Activated naive CD8-positive, alpha-beta T cell (primary cell): ENCODE data around the gene EYS.

Source experiments
- H3K27ac Mint-ChIP-seq: one replicate; pipeline ENCODE4 v1.8.0; 2021; ENCODE audit warnings: mixed read lengths
- H3K27me3 Mint-ChIP-seq: one replicate; pipeline ENCODE4 v1.8.0; 2021; ENCODE audit warnings: mixed read lengths
- H3K36me3 Mint-ChIP-seq: one replicate; pipeline ENCODE4 v1.8.0; 2021; ENCODE audit warnings: mixed read lengths
- H3K4me1 Mint-ChIP-seq: one replicate; pipeline ENCODE4 v1.8.0; 2021; ENCODE audit warnings: low read depth, mixed read lengths
- H3K4me3 Mint-ChIP-seq: one replicate; pipeline ENCODE4 v1.8.0; 2021; ENCODE audit warnings: mild to moderate bottlenecking, mixed read lengths
- H3K9me3 Mint-ChIP-seq: one replicate; pipeline ENCODE4 v1.8.0; 2021; ENCODE audit warnings: low read depth, mixed read lengths

Gene EYS

DNA sequence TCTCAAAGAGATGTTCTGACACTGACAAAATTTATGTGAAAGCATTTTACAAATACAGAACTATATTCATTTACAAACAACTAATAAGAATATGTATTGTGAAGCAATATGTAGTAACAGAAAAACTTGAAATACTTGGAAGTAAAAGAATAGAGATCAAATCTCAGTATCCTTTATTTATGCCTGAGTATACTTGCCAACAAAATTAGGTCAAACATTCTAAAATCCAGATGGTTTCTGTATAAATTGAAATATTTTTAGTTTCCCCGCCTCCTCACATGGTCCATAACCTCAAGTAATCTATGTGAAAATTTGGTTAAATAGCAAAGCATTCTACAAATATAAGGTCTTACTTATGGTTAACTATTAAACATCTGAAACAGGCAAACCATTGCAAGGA, 545.4 kb downstream of the EYS start:
- H3K36me3 Mint-ChIP-seq: no peaks in the 10 kb centered on the region
- no peaks in the 10 kb centered on the region for H3K27me3 Mint-ChIP-seq
- H3K27ac Mint-ChIP-seq: no peak overlapping the region
- no peaks in the 10 kb centered on the region for H3K4me1 Mint-ChIP-seq
- H3K9me3 Mint-ChIP-seq: peaks cover 21% of the 10 kb centered on the region
- no peak overlapping the region for H3K4me3 Mint-ChIP-seq

DNA sequence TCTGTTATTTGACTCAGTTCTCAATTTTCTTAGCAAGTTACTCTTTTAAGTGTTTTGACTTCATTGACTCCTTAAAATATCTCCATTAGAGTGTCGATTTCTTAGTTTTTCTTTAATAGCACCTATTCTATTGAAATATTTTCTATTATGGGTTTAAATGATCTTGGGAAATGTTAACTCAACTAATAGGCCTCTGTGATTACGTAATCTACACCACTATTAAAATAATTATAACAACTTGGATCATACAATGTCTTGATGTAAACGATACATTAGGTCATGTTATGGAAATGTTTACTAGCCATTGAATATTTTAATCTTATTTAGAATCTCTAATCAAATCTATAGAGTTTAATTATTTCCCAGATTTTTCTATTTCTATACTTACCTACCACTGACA, 550.0 kb downstream of the EYS start:
- Mint-ChIP-seq H3K9me3 (peaks cover 25% of the 10 kb centered on the region), H3K4me1 (no peaks in the 10 kb centered on the region), H3K4me3 (no peak overlapping the region), H3K27me3 (no peaks in the 10 kb centered on the region), H3K36me3 (no peaks in the 10 kb centered on the region), H3K27ac (no peak overlapping the region)

DNA sequence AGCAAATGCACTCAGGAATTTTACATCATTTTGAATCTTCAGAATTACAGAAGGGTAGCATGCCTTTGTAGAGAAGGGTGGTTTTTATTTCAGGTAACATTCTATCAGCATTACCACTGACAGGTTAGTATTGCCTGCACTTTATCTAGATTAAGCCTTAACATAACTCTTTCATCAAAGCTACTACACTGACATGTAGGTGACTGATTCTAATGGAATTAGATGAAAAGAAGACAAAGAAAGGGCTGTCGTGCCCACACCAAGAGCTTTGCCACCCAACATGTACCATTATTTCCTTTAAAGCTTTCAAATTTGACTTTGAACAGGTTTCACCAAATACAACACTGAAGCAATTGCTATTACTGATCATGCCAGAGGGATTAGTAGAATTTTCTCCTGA, 551.9 kb downstream of the EYS start:
- Mint-ChIP-seq H3K36me3 (no peaks in the 10 kb centered on the region), H3K9me3 (peaks cover 21% of the 10 kb centered on the region), H3K4me3 (no peak overlapping the region), H3K4me1 (no peaks in the 10 kb centered on the region), H3K27me3 (no peaks in the 10 kb centered on the region), H3K27ac (no peak overlapping the region)

DNA sequence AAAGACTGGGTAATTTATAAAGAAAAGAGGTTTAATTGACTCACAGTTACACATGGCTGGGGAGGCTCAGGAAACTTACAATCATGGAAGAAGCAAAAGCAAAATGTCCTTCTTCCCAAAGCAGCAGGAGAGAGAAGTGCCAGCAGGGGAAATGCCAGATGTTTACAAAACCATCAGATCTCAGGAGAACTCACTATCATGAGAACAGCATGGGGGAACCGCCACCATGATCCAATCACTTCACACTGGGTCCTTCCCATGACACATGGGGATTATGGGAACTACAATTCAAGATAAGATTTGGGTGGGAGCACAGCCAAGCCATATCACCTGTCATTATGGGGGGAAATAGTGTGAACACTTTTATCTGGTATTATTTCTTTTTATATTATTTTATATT, 557.2 kb downstream of the EYS start:
- Mint-ChIP-seq H3K9me3 (peaks cover 19% of the 10 kb centered on the region), H3K36me3 (no peaks in the 10 kb centered on the region), H3K4me1 (no peaks in the 10 kb centered on the region), H3K27me3 (no peaks in the 10 kb centered on the region), H3K4me3 (no peak overlapping the region), H3K27ac (no peak overlapping the region)

DNA sequence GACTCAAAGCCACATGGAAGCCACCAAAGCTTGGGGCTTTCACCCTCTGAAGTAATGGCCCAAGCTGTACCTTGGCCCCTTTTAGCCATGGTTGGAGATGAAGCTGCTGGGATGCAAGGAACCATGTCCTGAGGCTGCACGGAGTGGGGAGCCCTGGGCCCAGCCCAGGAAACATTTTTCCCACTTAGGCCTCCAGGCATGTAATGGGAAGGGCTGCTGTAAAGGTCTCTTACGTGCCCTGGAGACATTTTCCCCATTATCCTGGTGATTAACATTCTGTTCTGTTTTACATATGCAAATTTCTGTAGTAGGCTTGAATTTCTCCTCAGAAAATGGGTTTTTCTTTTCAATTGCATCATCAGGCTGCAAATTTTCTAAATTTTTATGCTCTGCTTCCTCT, 558.2 kb downstream of the EYS start:
- H3K4me1 Mint-ChIP-seq: no peaks in the 10 kb centered on the region
- H3K9me3 Mint-ChIP-seq: peaks cover 19% of the 10 kb centered on the region
- H3K4me3 Mint-ChIP-seq: no peak overlapping the region
- H3K27ac Mint-ChIP-seq: no peak overlapping the region
- no peaks in the 10 kb centered on the region for H3K27me3 Mint-ChIP-seq
- H3K36me3 Mint-ChIP-seq: no peaks in the 10 kb centered on the region

DNA sequence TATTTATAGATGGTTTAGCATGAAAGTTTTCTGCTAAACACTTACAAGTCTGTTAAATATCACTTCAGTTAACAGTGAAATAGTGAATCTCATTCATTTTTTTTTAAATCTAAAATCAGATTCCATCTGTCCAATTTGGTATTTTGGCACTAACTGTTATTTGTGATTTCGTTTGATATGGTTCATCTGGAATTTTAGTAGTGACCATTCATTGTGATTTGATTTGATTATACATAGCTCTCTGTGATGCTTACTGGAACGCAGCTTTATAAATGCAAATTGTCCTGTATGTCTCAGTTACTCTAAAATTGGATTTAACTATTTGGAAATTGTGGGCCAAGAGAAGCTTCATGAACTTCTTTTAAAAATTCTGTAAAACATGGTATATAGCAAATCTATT, 571.5 kb downstream of the EYS start:
- no peak overlapping the region for H3K27ac Mint-ChIP-seq
- no peaks in the 10 kb centered on the region for H3K36me3 Mint-ChIP-seq
- H3K4me3 Mint-ChIP-seq: no peak overlapping the region
- no peaks in the 10 kb centered on the region for H3K27me3 Mint-ChIP-seq
- peaks cover 29% of the 10 kb centered on the region for H3K9me3 Mint-ChIP-seq
- no peaks in the 10 kb centered on the region for H3K4me1 Mint-ChIP-seq

DNA sequence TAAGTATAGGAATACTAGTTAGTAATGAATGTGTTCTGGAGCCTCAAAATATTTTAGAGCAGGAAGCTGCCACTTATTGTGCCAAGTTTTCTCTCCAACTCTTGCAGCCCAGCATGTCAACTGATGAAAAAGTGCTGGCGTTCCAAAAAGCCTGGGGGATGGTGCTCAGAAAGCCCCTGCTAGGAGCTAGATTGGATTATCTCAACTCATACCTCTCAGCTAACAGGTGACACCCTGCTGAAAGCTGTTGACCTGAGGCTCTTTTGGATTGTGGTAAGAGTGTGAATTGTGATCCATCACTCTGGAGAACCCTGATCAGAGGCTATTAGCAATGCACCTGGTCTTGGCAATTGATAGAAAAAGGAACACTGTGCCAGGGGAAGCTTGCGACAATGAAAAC, 580.4 kb downstream of the EYS start:
- Mint-ChIP-seq H3K9me3 (peaks cover 21% of the 10 kb centered on the region), H3K4me1 (no peaks in the 10 kb centered on the region), H3K36me3 (no peaks in the 10 kb centered on the region), H3K27ac (no peak overlapping the region), H3K4me3 (no peak overlapping the region), H3K27me3 (no peaks in the 10 kb centered on the region)

DNA sequence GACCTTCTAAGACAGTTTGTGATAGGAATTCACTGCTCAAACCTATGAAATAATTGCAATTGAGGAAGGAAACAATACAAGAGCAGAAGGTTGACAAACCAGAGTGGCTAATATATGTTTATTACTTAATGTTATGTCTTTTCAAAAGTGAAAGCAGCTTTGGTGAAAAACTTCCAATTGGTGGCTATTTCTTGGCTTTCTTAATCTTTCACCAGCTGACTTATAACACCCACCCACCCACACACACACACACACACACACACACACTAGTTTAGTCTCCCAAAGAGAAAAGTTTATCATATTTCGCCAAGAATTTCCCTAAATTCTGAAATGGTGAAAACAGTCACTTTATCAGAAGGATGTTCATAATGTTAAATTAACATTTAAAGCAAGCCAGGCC, 583.5 kb downstream of the EYS start:
- Mint-ChIP-seq H3K27ac (no peak overlapping the region), H3K4me1 (no peaks in the 10 kb centered on the region), H3K36me3 (no peaks in the 10 kb centered on the region), H3K4me3 (no peak overlapping the region), H3K9me3 (peaks cover 13% of the 10 kb centered on the region), H3K27me3 (no peaks in the 10 kb centered on the region)

DNA sequence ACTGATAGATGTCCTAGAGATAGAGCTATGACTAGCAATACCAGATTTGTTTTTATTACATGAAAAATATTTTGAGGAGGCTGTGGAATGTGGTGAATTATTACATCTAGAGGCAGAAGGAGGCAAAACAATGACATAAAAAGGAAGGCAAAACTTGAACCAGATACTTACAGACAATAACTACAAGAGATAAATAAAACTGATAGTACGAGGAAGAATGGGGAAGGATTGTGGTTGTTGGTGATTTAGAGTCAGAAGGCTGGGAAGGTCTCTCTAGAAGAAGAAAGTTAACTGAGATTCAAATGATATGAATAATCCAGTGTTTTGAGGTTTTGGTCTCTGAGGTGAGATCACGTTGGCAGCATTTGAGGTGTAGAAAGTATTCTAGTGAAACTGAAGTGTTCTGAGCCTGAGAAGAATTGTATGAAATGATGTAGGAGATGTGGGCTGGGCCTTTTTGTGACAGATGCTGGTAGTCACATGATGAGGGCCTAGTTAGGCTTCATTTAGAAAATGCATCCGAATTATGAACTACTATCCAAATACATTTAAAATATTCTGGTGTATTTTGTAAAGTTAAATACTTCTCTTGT, 589.1 kb downstream of the EYS start:
- no peaks in the 10 kb centered on the region for H3K27me3 Mint-ChIP-seq
- no peaks in the 10 kb centered on the region for H3K4me1 Mint-ChIP-seq
- no peak overlapping the region for H3K27ac Mint-ChIP-seq
- H3K9me3 Mint-ChIP-seq: peaks cover 5% of the 10 kb centered on the region
- H3K4me3 Mint-ChIP-seq: no peak overlapping the region
- H3K36me3 Mint-ChIP-seq: no peaks in the 10 kb centered on the region

DNA sequence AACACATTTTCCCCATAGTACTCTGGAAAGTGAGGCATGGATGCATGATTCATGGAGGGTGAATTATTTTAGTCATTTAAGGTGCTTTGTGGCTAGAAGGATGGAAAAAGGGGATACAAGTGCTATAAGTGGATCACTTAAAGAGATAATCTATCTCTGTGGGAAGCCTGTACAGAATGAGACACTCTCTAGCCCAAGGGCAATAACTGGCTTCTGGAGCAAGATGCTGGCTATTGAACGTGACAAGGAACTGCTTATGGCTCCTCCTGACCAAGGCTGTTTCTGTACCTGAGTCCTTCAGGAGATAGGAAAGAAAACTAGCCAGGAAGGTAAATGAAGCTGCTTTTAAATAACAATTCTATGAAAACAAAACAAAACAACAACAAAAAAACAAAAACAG, 590.7 kb downstream of the EYS start:
- Mint-ChIP-seq H3K4me1 (no peaks in the 10 kb centered on the region), H3K36me3 (no peaks in the 10 kb centered on the region), H3K4me3 (no peak overlapping the region), H3K27me3 (no peaks in the 10 kb centered on the region), H3K27ac (no peak overlapping the region), H3K9me3 (peaks cover 5% of the 10 kb centered on the region)

DNA sequence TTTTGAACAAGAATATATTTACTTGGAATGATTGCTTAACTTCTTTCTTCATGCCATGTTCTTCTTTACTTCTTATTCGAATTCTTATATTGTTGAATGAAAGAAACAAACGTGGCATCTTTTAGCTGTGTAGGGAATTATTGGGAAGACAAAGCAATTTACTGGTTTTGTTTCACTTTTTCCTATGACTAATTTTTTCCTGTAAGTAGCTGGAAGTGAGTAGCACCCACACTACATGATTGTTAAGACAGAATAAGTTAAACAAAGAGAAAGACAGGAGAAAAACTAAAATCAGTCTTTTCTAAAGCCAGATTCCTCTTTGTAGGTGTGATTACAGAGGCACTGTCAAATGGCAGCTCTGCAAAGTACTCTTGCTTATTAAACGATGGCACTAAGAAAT, 593.4 kb downstream of the EYS start:
- Mint-ChIP-seq H3K9me3 (peaks cover 4% of the 10 kb centered on the region), H3K4me3 (no peak overlapping the region), H3K4me1 (no peaks in the 10 kb centered on the region), H3K27ac (no peak overlapping the region), H3K27me3 (no peaks in the 10 kb centered on the region), H3K36me3 (no peaks in the 10 kb centered on the region)

DNA sequence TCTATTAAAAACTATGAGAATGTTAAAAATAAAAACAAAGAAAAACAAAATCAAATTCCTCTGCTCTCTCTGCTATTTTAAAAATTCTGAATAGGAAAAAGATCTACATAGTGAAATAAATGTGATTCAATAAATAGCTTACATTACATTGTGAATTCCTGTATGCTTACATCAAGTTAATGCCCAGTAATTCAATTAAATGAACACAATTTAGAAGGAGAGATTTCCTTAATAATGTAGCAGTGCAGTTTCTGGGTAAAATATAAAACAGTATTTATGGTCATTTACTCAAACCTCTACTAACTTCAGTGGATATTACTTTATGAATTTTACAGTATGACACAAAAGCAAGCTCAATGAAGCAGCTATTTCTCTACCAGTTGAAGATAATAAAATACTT, 594.6 kb downstream of the EYS start:
- Mint-ChIP-seq H3K27me3 (no peaks in the 10 kb centered on the region), H3K36me3 (no peaks in the 10 kb centered on the region), H3K9me3 (peaks cover 4% of the 10 kb centered on the region), H3K4me3 (no peak overlapping the region), H3K4me1 (no peaks in the 10 kb centered on the region), H3K27ac (no peak overlapping the region)

DNA sequence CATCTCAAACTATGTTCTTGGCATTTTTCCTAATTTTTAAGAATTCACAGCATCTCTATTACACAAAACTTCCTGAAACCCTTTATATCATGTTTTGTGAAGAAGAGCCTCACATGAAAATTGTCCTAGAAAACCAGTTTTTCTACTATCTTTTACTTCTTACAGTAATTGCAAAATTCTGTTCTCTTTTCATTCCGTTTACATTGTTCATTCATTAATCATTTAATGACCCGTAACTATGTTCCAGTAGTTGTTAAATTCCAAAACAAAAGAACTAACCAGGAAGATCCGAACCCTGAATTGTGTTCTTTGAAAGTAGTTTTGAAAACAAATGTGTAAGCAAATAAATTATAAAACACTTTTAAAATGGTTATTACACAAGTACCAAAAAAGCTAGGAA, 597.0 kb downstream of the EYS start:
- Mint-ChIP-seq H3K9me3 (peaks cover 7% of the 10 kb centered on the region), H3K27ac (no peak overlapping the region), H3K4me3 (no peak overlapping the region), H3K27me3 (no peaks in the 10 kb centered on the region), H3K36me3 (no peaks in the 10 kb centered on the region), H3K4me1 (no peaks in the 10 kb centered on the region)

DNA sequence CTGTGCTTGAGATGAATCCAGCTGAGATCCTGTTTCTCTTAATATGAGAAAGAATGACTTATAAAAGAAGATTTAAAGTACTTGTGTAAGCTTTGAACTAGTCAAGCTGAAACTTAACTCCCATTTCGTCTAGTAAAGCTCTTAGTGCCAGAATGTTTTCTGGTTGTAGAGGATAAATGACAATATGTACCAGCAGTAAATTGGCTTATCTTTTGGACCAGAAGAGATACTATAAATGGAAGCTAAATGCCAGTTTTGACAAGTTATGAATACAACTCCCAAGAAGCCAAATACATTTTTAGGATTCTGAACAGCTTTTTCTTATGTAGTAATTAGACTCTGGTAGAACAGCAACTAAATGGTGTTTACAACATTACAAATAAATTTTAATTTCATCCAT, 608.7 kb downstream of the EYS start:
- no peaks in the 10 kb centered on the region for H3K27me3 Mint-ChIP-seq
- H3K9me3 Mint-ChIP-seq: peaks cover 18% of the 10 kb centered on the region
- no peaks in the 10 kb centered on the region for H3K36me3 Mint-ChIP-seq
- H3K4me1 Mint-ChIP-seq: no peaks in the 10 kb centered on the region
- H3K27ac Mint-ChIP-seq: no peak overlapping the region
- no peak overlapping the region for H3K4me3 Mint-ChIP-seq

DNA sequence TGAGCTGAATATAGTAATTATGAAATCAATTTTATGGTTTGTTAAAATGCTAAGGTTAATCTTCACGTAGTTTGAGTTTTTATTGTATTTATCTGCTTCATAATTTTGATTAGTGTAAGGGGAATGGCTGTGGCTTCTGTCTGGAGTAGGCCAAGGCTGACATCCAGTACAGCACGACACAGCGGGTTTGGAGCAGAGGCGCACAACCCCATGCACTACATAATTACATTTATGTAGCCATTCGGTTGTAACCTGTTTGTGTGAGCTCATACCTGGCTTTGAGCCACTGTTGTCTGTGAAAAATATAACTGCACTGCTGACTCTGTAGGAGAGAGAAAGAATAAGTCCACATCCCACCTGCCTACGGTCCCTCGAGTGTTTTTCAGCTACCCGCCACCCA, 615.5 kb downstream of the EYS start:
- peaks cover 10% of the 10 kb centered on the region for H3K9me3 Mint-ChIP-seq
- H3K4me3 Mint-ChIP-seq: no peak overlapping the region
- H3K36me3 Mint-ChIP-seq: no peaks in the 10 kb centered on the region
- no peaks in the 10 kb centered on the region for H3K4me1 Mint-ChIP-seq
- H3K27ac Mint-ChIP-seq: no peak overlapping the region
- no peaks in the 10 kb centered on the region for H3K27me3 Mint-ChIP-seq

DNA sequence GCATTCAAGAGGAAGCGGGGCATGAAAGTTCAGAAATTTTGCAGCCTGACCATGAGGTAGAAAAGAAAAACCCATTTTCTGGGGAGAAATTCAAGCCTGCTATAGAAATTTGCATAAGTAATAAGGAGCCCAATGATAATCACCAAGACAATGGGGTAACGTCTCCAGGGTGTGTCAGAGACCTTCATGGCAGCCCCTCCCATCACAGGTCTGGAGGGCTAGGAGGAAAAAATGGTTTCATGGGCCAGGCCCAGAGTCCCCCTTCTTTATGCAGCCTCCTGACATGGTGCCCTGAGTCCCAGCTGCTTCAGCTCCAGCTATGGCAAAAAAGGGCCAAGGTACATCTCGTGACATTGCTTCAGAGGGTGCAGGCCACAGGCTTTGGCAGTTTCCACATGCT, 618.5 kb downstream of the EYS start:
- H3K27me3 Mint-ChIP-seq: no peaks in the 10 kb centered on the region
- peaks cover 8% of the 10 kb centered on the region for H3K9me3 Mint-ChIP-seq
- no peak overlapping the region for H3K27ac Mint-ChIP-seq
- no peak overlapping the region for H3K4me3 Mint-ChIP-seq
- H3K36me3 Mint-ChIP-seq: no peaks in the 10 kb centered on the region
- H3K4me1 Mint-ChIP-seq: no peaks in the 10 kb centered on the region
